Transverse colon (tissue), 4 donors: Measurements from ENCODE around the gene SENP2. TPM values are rescaled to one million over a fixed set of nuclear protein-coding genes. Genes with fewer than 3 reads are reported as not detected.

ENCODE experiments used
- DNase-seq: peaks from one replicate; pipeline ENCODE4 v3.0.0-alpha.2; 2019
- H3K27ac ChIP-seq, 4 donors: fragments of 200-600 bp; sonication (generic); 2 replicates each; pipeline ENCODE4 v1.5.1; 2016 to 2018; ENCODE audit warnings: inconsistent platforms in 4 of 4
- H3K27me3 ChIP-seq: fragments of 200-600 bp; sonication (generic); 2 replicates; pipeline ENCODE4 v1.5.1; 2017; ENCODE audit warnings: inconsistent platforms
- H3K36me3 ChIP-seq, 4 donors: fragments of 200-600 bp; sonication (generic); 2 replicates each; pipeline ENCODE4 v1.5.1; 2017 to 2019; ENCODE audit warnings: inconsistent platforms in 4 of 4
- H3K4me1 ChIP-seq, 4 donors: fragments of 200-600 bp; sonication (generic); 2 replicates each; pipeline ENCODE4 v1.5.1; 2017 to 2020; ENCODE audit warnings: inconsistent platforms in 4 of 4
- H3K4me3 ChIP-seq, 4 donors: fragments of 200-600 bp; sonication (generic); 1 replicate in 1 of 4; 2 replicates in 3 of 4; pipeline versions ENCODE4 v1.5.1 to v1.6.1; 2017 to 2019; ENCODE audit warnings: inconsistent platforms in 4 of 4
- H3K9me3 ChIP-seq, 2 donors: fragments of 200-600 bp; sonication (generic); 2 replicates each; pipeline ENCODE4 v1.5.1; 2017 to 2019; ENCODE audit warnings: inconsistent platforms in 2 of 2
- EP300 ChIP-seq: sonication (generic); formaldehyde crosslinking; IDR thresholded peaks from one replicate; pipeline ENCODE4 v1.6.1; 2017; ENCODE audit warnings: antibody characterized with exemption, low read depth
- POLR2A ChIP-seq: fragments of 450-650 bp; IDR thresholded peaks from one replicate; pipeline ENCODE4 v1.6.1; 2016; ENCODE audit warnings: antibody characterized with exemption, mild to moderate bottlenecking, moderate library complexity
- POLR2AphosphoS5 ChIP-seq, 3 donors: sonication (generic); formaldehyde crosslinking; IDR thresholded peaks; one replicate each; pipeline ENCODE4 v1.6.1; 2016; ENCODE audit warnings: antibody characterized with exemption in 3 of 3
- WGBS, 2 donors: methylation state at CpG; one replicate each; pipeline ENCODE4 v1.1.5; 2018; ENCODE audit warnings: low coverage in 1 of 2; 5-methylcytosine and 5-hydroxymethylcytosine counted together
- in situ Hi-C, 4 donors: fragments of 200-750 bp; cut with MboI; loops; one replicate each; pipeline versions ENCODE4 v1.15.0 to v1.15.1; 2017; ENCODE audit warnings: low sequenced_read_pairs in 3 of 4, low pct_ligation_motif_present in 1 of 4, low pct_unique_long_range_greater_than_20kb in 1 of 4
- intact Hi-C: fragments of 100-400 bp; cut with DNase I; formaldehyde crosslinking; loops from one replicate; pipeline ENCODE4 v1.15.1; 2023; ENCODE audit warnings: low total_unique reads
- total RNA-seq, 4 donors: library from RNA; depleted of rRNA; stranded (reverse); fragments of >200 nt; gene quantifications; one replicate each; pipeline ENCODE4 v1.1.0, GENCODE V29; 2016
- TF ChIP-seq, protein P1 (sequence below), 5 experiments: fragments of 200-600 bp in 3 of 5; fragments of 450-650 bp in 2 of 5; sonication (generic) in 3 of 5; IDR thresholded peaks; 1 replicate in 2 of 5; 2 replicates in 3 of 5; pipeline ENCODE4 v1.5.1; 2016 to 2017; ENCODE audit warnings: antibody characterized with exemption in 5 of 5, inconsistent platforms in 3 of 5, mild to moderate bottlenecking in 2 of 5, moderate library complexity in 1 of 5

The SENP2 gene
- total RNA-seq, 4 donors from 2014 or later, result 4.0 to 28.4 (median 18.4) TPM

DNA sequence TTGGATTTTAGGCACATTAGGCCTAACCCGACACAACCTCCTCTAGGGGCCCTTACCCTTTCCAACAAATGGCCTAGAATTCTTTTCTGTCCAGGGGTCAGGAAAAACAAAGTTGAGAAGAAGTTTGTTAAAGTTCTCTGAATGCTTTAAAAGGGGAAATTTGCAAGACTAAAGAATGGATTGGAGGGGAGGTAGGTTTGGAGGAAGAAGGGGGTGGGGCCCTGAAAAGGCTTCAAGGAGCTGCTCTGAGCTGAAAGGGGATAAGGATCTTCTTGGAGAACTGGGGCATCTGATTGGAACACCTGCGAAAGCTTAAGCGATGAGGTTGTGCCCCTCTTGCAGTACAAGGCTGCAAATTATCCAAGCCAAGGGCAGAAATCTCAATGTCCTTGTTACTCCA is 3.9 kb upstream of the SENP2 start:
- in situ Hi-C loops (no loop called here), intact Hi-C loops (no loop called here)
- 82 to 87% methylated on average over 3 of the region's 3 CpGs for WGBS, 2 donors
- Histone ChIP-seq H3K9me3 (no peaks in the 10 kb centered on the region), H3K4me3 (no peak overlapping the region), H3K27me3 (no peaks in the 10 kb centered on the region), H3K27ac (no peak overlapping the region), H3K36me3 (no peaks in the 10 kb centered on the region), H3K4me1 (peaks cover 9 to 16% (median 15%) of the 10 kb centered on the region in 4 donors)
- DNase-seq, result no peak
- TF ChIP-seq EP300 (no peak), POLR2AphosphoS5 (IDR thresholded peaks at IDR 0.05) (no peak), POLR2A (no peak)
- TF ChIP-seq, protein P1, sequence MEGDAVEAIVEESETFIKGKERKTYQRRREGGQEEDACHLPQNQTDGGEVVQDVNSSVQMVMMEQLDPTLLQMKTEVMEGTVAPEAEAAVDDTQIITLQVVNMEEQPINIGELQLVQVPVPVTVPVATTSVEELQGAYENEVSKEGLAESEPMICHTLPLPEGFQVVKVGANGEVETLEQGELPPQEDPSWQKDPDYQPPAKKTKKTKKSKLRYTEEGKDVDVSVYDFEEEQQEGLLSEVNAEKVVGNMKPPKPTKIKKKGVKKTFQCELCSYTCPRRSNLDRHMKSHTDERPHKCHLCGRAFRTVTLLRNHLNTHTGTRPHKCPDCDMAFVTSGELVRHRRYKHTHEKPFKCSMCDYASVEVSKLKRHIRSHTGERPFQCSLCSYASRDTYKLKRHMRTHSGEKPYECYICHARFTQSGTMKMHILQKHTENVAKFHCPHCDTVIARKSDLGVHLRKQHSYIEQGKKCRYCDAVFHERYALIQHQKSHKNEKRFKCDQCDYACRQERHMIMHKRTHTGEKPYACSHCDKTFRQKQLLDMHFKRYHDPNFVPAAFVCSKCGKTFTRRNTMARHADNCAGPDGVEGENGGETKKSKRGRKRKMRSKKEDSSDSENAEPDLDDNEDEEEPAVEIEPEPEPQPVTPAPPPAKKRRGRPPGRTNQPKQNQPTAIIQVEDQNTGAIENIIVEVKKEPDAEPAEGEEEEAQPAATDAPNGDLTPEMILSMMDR (IDR thresholded peaks at IDR 0.05), result no peak

DNA sequence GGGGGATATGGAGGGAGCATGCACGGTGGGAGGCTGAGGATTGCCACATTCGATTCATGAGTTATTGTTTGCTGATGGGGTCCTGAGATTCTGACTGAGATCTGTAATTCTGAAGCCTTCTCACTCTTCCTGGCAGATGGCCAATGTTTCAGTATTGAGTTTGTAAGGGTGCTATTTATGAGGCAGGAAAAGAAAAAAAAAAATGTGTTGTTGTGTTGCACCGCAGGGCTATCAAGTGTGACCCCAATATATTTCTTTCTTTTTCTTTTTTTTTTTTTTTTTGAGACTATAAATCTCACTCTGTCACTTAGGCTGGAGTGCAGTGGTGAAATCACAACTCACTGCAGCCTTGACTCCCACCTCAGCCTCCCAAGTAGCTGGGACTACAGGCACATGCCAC is 3.2 kb upstream of the SENP2 start:
- WGBS, 2 donors, result 37 to 74% methylated on average over 3 of the region's 3 CpGs
- in situ Hi-C loops (no loop called here), intact Hi-C loops (no loop called here)
- Histone ChIP-seq H3K27me3 (no peaks in the 10 kb centered on the region), H3K36me3 (no peaks in the 10 kb centered on the region), H3K4me1 (peaks cover 11 to 23% (median 16%) of the 10 kb centered on the region in 4 donors), H3K4me3 (no peak overlapping the region), H3K9me3 (no peaks in the 10 kb centered on the region), H3K27ac (no peak overlapping the region)
- DNase-seq, result no peak
- TF ChIP-seq POLR2A, result no peak
- TF ChIP-seq, protein P1 (IDR thresholded peaks at IDR 0.05), result no peak
- TF ChIP-seq POLR2AphosphoS5 (IDR thresholded peaks at IDR 0.05), result no peak
- no peak for TF ChIP-seq EP300

DNA sequence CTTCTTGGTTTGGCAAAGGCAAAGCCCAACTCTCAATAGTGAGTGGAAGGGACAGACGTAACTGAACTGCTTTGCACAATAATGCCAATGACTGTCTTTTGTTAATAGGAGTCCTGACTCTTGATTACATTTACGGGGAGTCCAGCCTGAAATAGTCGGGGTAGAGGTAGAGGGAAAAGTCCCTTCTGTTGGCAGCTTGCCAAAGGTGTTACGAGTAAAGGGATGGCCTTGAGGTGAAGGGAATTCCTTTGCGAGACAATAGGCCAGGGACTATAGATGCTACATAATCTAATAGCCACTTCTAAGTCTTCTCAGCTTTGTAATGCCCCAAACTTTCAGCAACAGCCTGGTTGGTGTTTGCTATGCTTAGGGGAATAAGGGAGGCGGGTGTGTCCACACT is 2.2 kb upstream of the SENP2 start:
- intact Hi-C loops (no loop called here), in situ Hi-C loops (no loop called here)
- WGBS, 2 donors, result 42 to 65% methylated on average over 2 to 6 of the region's 6 CpGs
- H3K4me1 ChIP-seq, result peaks cover 17 to 32% (median 21%) of the 10 kb centered on the region in 4 donors
- DNase-seq, result no peak
- H3K9me3 ChIP-seq, result no peaks in the 10 kb centered on the region
- TF ChIP-seq POLR2A, result no peak
- TF ChIP-seq EP300, result no peak
- TF ChIP-seq, protein P1 (IDR thresholded peaks at IDR 0.05), result no peak
- TF ChIP-seq POLR2AphosphoS5 (IDR thresholded peaks at IDR 0.05), result no peak
- H3K4me3 ChIP-seq, result no peak overlapping the region
- H3K27ac ChIP-seq, result no peak overlapping the region
- no peaks in the 10 kb centered on the region for H3K36me3 ChIP-seq
- H3K27me3 ChIP-seq, result no peaks in the 10 kb centered on the region

DNA sequence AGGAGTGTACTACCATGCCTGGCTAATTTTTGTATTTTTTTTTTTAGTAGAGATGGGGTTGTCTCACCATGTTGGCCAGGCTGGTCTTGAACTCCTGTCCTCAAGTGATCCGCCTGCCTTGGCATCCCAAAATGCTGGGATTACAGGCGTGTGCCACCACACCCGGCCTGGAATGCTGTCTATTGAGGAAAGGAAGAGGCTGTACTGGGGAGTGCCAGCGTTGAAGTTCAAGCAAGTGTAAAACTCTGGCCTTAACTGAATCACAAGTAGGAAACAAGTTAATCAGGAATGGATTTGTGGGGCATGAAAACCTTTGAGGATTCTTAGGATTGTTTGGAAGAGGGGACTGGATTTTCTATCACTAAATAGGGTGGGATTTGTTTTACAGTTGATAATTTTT is 1.4 kb upstream of the SENP2 start:
- H3K27me3 ChIP-seq, result no peaks in the 10 kb centered on the region
- 65% methylated on average over 4 of the region's 4 CpGs; no CpG with 5 or more reads in 1 of the 2 donors for WGBS, 2 donors
- TF ChIP-seq POLR2AphosphoS5 (IDR thresholded peaks at IDR 0.05) (no peak), EP300 (no peak), POLR2A (no peak)
- TF ChIP-seq, protein P1 (IDR thresholded peaks at IDR 0.05), result no peak
- intact Hi-C loops, result no loop called here
- no peaks in the 10 kb centered on the region for H3K36me3 ChIP-seq
- H3K4me3 ChIP-seq, result no peak overlapping the region
- peak; percentile 50 for DNase-seq
- H3K9me3 ChIP-seq, result no peaks in the 10 kb centered on the region
- H3K27ac ChIP-seq, result peak overlapping the region; percentile 94 to 97 (median 96)
- H3K4me1 ChIP-seq, result peaks cover 17 to 40% (median 21%) of the 10 kb centered on the region in 4 donors
- in situ Hi-C loops, result loop anchor here in 1 of 4 donors (5.0 kb wide), 1 partner anchor 87 kb away; the partner anchor contains the start of gene TMEM41A
